GOT3 (cell line): ENCODE measurements around the gene CCT6B.
"Not testable (repeated sequence)": the region's sequence is repeated elsewhere in the genome, so short reads cannot be mapped to it uniquely, and the experiment has no call there.

Experiments
- DNase-seq: peaks from one replicate; lab custom pipeline; 2025; ENCODE audit warnings: mixed read lengths; lab: John Stamatoyannopoulos, UW

The CCT6B gene, protein sequence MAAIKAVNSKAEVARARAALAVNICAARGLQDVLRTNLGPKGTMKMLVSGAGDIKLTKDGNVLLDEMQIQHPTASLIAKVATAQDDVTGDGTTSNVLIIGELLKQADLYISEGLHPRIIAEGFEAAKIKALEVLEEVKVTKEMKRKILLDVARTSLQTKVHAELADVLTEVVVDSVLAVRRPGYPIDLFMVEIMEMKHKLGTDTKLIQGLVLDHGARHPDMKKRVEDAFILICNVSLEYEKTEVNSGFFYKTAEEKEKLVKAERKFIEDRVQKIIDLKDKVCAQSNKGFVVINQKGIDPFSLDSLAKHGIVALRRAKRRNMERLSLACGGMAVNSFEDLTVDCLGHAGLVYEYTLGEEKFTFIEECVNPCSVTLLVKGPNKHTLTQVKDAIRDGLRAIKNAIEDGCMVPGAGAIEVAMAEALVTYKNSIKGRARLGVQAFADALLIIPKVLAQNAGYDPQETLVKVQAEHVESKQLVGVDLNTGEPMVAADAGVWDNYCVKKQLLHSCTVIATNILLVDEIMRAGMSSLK

GRCh38 chr17:34961093-34961911, at the start of gene CCT6B, which contains the start of gene ZNF830:
TSS of gene CCT6B (minus strand) at chr17:34961460. CDS start at chr17:34961393, 67 bp downstream.
TSS of gene ZNF830 (plus strand) at chr17:34961540. CDS start at chr17:34961567, 27 bp downstream.
- peak; percentile 76 for DNase-seq

- no peak for DNase-seq
Observed at GRCh38 chr17:35010093-35010492, 48.8 kb upstream of the CCT6B start.

GRCh38 chr17:35006961-35007360, 45.7 kb upstream of the CCT6B start:
- DNase-seq, result no peak

DNA sequence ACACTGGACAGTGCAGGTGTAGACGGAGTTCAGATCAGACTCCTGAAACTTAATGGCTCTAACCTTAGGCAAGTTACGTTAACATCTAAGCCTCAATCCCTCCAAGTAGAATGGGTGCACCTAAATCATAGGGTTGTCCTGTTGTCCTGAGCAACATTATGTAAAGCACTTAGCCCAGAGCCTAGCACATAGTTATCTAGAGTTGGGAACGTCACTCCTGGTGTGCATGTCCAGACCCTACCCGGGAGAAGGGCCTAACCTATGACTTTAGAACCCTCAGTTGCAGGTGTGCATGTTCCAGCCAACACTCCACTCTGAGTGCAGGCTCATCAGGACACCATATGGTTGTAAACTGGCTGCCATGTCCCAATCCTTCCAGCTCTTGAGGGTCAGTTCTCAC, 45.1 kb upstream of the CCT6B start:
- no peak for DNase-seq

DNA sequence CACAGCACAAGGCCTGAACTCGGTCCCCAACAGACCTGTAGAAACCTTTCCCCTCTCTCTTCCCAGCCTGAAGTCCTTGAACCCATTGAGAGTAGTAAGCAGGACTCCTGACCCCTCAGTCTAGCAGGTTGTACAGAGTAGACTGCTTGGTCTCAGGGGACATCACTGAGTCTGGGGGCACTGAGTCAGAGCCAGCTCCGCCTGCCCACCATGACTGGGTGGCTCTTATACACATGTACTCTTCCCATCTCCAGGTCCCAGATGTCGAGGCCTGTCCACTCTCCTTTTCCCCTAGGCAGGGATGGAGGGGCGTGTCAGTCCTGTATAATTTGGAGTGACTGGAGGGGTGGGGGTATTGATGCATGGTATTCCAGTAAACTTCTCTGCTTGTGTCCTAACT, 42.5 kb upstream of the CCT6B start:
- no peak for DNase-seq

- no peak for DNase-seq
Observed at GRCh38 chr17:35002876-35003551, 41.8 kb upstream of the CCT6B start.

GRCh38 chr17:35001549-35001948, 40.3 kb upstream of the CCT6B start:
- no peak for DNase-seq

GRCh38 chr17:35000965-35001364, 39.7 kb upstream of the CCT6B start:
- DNase-seq, result not testable (repeated sequence)

DNA sequence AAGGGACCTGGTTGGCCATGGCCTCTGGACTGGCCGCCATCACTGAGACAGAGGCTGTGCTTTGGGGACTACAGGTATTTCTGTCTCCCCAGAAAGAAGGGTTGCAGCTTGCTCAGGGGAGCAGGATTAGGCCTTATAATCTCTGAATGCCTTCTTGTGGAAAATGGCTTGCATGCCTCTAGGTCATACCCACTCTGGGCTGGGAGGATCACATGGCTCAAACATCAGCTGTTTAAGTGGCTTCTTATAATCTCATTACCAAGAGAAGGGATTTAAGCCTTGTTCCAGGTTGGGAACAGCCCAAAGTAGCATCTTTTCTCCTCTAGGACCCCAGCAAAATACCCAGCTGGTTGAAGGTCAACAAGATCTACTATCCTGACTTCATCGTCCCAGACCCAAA, 38.2 kb upstream of the CCT6B start:
- no peak for DNase-seq

GRCh38 chr17:34998205-34998604, 36.9 kb upstream of the CCT6B start:
- DNase-seq, result no peak

- DNase-seq, result no peak
Observed at GRCh38 chr17:34997355-34997862, 36.1 kb upstream of the CCT6B start.

DNA sequence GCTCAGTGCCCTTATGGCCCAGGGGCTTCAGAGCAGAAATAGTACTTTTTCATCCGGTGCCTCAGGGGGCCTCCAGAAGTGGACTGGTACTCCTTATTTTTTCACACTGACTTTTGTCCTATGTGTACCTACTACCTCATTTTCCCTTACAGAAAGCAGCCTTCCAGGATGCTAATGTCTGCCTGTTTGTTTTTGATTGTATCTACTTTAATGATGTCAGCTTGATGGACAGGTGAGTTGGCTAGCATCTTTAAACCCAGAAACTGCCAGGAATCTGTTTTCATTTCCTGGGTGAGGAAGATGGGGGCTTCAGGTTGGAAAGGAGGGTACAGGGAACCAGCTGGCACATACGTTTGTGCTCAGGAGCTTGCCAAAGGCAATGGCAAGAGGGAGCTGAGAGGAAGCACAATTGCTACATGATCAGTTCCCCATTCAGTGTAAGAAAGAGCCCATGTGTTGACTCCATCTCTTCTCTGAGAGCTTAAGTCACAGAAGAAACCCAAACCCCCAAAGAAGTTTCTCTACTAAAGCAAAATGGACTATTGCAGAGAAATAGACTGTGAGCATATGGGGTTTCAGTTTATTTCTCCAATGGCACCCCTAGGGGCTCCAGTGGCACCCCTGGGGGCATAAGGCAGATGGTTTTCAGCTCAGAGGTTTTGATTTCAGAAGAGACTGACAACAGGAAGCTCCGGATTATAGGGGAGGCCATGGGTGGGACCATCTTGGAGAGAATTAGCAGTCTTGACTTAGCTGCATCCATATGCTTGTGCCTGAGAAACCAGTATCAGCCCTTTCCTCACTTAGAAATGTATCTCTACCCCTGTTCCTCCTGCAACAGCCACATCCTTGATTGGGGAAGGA, 35.4 kb upstream of the CCT6B start:
- no peak for DNase-seq

DNA sequence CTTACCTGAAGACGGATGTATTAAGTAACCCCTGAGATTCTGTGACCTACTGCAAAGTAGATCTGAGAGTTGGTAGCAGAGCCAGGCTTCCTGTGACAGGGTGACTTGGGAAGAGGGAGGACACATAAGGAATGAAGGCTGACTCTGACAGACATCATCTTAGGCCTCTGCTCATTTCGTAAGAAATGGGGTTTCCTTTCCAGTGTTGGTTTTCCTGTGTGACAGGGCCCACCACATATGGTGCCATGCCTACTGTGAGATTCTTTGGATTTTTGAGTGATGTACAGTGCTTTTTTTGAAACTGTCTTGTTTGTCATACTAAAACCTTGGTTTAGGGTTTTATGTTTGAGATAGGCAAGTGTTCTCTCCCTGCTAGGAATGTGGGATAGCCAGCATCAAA, 31.8 kb upstream of the CCT6B start:
- DNase-seq, result no peak

DNA sequence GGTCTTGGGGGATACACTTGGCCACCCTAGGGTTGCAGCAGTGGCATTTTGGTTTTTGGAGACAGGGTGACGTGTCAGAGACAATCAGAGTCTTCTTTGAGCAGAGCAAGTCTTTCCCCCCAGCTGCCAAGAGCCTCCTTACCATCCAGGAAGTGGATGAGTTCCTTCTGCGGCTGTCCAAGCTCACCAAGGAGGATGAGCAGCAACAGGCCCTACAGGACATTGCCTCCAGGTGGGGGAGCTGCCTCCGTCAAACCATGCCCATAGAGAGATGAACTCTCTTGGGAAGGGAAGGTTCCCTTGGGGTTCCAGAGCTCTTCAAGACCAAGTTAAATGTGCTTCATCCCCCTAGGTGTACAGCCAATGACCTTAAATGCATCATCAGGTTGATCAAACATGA, 30.3 kb upstream of the CCT6B start:
- no peak for DNase-seq

DNA sequence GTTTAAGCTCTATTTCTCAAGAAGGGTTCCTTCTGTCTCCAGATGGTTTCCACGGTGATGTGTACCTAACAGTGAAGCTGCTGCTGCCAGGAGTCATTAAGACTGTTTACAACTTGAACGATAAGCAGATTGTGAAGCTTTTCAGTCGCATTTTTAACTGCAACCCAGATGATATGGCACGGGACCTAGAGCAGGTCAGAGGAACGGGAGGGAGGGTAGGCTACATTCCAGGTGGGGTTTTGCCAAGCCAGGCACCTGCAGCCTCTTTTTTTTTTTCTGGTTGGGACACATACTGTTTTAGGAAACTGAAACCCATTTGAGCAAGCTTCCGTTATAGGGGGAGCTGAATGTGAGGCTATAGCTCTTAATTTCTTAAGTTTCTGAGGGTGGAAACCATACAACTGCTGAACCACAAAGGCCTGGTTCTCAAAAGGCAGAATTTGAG, 29.7 kb upstream of the CCT6B start:
- no peak for DNase-seq

GRCh38 chr17:34989473-34989872, 28.2 kb upstream of the CCT6B start:
- DNase-seq, result no peak

- no peak for DNase-seq
Observed at GRCh38 chr17:34988644-34989043, 27.4 kb upstream of the CCT6B start.

- DNase-seq, result no peak
Observed at GRCh38 chr17:34987232-34987631, 26.0 kb upstream of the CCT6B start.

GRCh38 chr17:34981538-34982241, 20.4 kb upstream of the CCT6B start:
- no peak for DNase-seq
